ENCODE data around the gene SLC38A9.
"Not testable (repeated sequence)": the region's sequence is repeated elsewhere in the genome, so short reads cannot be mapped to it uniquely, and the experiment has no call there.

The SLC38A9 gene

GRCh38 chr5:55706230-55706629, 5.9 kb downstream of the SLC38A9 start:
- no peak for DNase-seq (ENCODE audit: low read depth in 2 of 2)

- no peak for DNase-seq (ENCODE audit: low read depth in 2 of 2)
Observed at GRCh38 chr5:55702598-55703345, 9.4 kb downstream of the SLC38A9 start.

- DNase-seq (ENCODE audit: low read depth in 2 of 2) = no peak
Observed at GRCh38 chr5:55701462-55702103, 10.5 kb downstream of the SLC38A9 start.

GRCh38 chr5:55700745-55701144, 11.4 kb downstream of the SLC38A9 start:
- no peak for DNase-seq (ENCODE audit: low read depth in 2 of 2)

GRCh38 chr5:55699041-55699688, 13.0 kb downstream of the SLC38A9 start:
- DNase-seq (ENCODE audit: low read depth in 2 of 2) = no peak

- not testable (repeated sequence) for DNase-seq (ENCODE audit: low read depth in 2 of 2)
Observed at GRCh38 chr5:55696704-55697103, 15.4 kb downstream of the SLC38A9 start.

GRCh38 chr5:55694152-55694830, 17.8 kb downstream of the SLC38A9 start:
- DNase-seq (ENCODE audit: low read depth in 2 of 2) = no peak

GRCh38 chr5:55692509-55692908, 19.6 kb downstream of the SLC38A9 start:
- no peak for DNase-seq (ENCODE audit: low read depth in 2 of 2)

GRCh38 chr5:55692106-55692417, 20.1 kb downstream of the SLC38A9 start:
- DNase-seq (ENCODE audit: low read depth in 2 of 2) = no peak

GRCh38 chr5:55691265-55692105, 20.6 kb downstream of the SLC38A9 start:
- no peak for DNase-seq (ENCODE audit: low read depth in 2 of 2)

- DNase-seq (ENCODE audit: low read depth in 2 of 2) = no peak
Observed at GRCh38 chr5:55682071-55682470, 30.1 kb downstream of the SLC38A9 start.

GRCh38 chr5:55681301-55681700, 30.8 kb downstream of the SLC38A9 start:
- DNase-seq (ENCODE audit: low read depth in 2 of 2) = no peak

GRCh38 chr5:55680353-55680752, 31.8 kb downstream of the SLC38A9 start:
- DNase-seq (ENCODE audit: low read depth in 2 of 2) = no peak

- DNase-seq (ENCODE audit: low read depth in 2 of 2) = no peak
Observed at GRCh38 chr5:55679556-55679955, 32.6 kb downstream of the SLC38A9 start.

- no peak for DNase-seq (ENCODE audit: low read depth in 2 of 2)
Observed at GRCh38 chr5:55675119-55675518, 37.0 kb downstream of the SLC38A9 start.

GRCh38 chr5:55674340-55674739, 37.8 kb downstream of the SLC38A9 start:
- no peak for DNase-seq (ENCODE audit: low read depth in 2 of 2)

- DNase-seq (ENCODE audit: low read depth in 2 of 2) = no peak
Observed at GRCh38 chr5:55672477-55672911, 39.6 kb downstream of the SLC38A9 start.

GRCh38 chr5:55671975-55672374, 40.1 kb downstream of the SLC38A9 start:
- DNase-seq (ENCODE audit: low read depth in 2 of 2) = no peak

GRCh38 chr5:55668356-55668755, 43.8 kb downstream of the SLC38A9 start:
- no peak for DNase-seq (ENCODE audit: low read depth in 2 of 2)

- DNase-seq (ENCODE audit: low read depth in 2 of 2) = no peak
Observed at GRCh38 chr5:55667938-55668337, 44.2 kb downstream of the SLC38A9 start.

GRCh38 chr5:55665065-55665464, 47.1 kb downstream of the SLC38A9 start:
- DNase-seq (ENCODE audit: low read depth in 2 of 2) = no peak

- DNase-seq (ENCODE audit: low read depth in 2 of 2) = no peak
Observed at GRCh38 chr5:55657443-55657842, 54.7 kb downstream of the SLC38A9 start.
